H1 (cell line): ENCODE results near the gene PLPP7. TPM values are rescaled to one million over a fixed set of nuclear protein-coding genes. Genes with fewer than 3 reads are reported as not detected.

Experiments used
- CTCF ChIA-PET: fragments of 300-600 bp; sonication (Branson Sonifier 250); formaldehyde crosslinking; loops from one replicate; lab custom pipeline; 2021; ENCODE audit not compliant: partially characterized antibody; lab: Charles Lee
- POLR2A ChIA-PET: fragments of 300-600 bp; sonication (Branson Sonifier 250); formaldehyde crosslinking; loops from one replicate; lab custom pipeline; 2021; ENCODE audit warnings: inconsistent platforms; ENCODE audit not compliant: partially characterized antibody; lab: Charles Lee
- DNase-seq, 2 experiments: peaks; one replicate each; pipeline versions ENCODE4 v3.0.0 to v3.0.0-alpha.2; 2010 to 2022; ENCODE audit warnings: low spot score in 2 of 2, low read depth in 1 of 2, mixed read lengths in 1 of 2
- FAIRE-seq: peaks from 2 replicates; lab custom pipeline; 2011; peaks lifted over from hg19 to GRCh38; lab: Jason Lieb, UNC
- H2AFZ ChIP-seq: 2 replicates; pipeline ENCODE4 v1.8.1; 2012; ENCODE audit warnings: low read length, inconsistent platforms
- H2AK5ac ChIP-seq: 2 replicates; pipeline ENCODE4 v1.6.1; 2013; ENCODE audit warnings: low read depth, low read length
- H2BK120ac ChIP-seq: replicated peaks from 2 replicates; pipeline ENCODE3; 2013; ENCODE audit warnings: low read depth, low read length, inconsistent platforms
- H2BK12ac ChIP-seq: 2 replicates; pipeline ENCODE4 v1.6.1; 2013; ENCODE audit warnings: low read depth, low read length
- H2BK15ac ChIP-seq: 2 replicates; pipeline ENCODE4 v1.6.1; 2013; ENCODE audit warnings: low read length
- H2BK20ac ChIP-seq: 2 replicates; pipeline ENCODE4 v1.6.1; 2013; ENCODE audit warnings: low read length
- H2BK5ac ChIP-seq: 2 replicates; pipeline ENCODE4 v1.6.1; 2013; ENCODE audit warnings: low read depth, low read length
- H3K14ac ChIP-seq: 2 replicates; pipeline ENCODE4 v1.6.1; 2013; ENCODE audit warnings: inconsistent platforms; ENCODE audit not compliant: insufficient read length
- H3K18ac ChIP-seq: 2 replicates; pipeline ENCODE4 v1.6.1; 2013; ENCODE audit warnings: low read length; ENCODE audit errors: extremely low read depth
- H3K23ac ChIP-seq: 2 replicates; pipeline ENCODE4 v1.6.1; 2013; ENCODE audit warnings: inconsistent platforms; ENCODE audit not compliant: insufficient read length
- H3K23me2 ChIP-seq: 2 replicates; pipeline ENCODE4 v1.6.1; 2013; ENCODE audit warnings: low read depth, low read length
- H3K27ac ChIP-seq: 2 replicates; pipeline ENCODE4 v1.6.1; 2011; ENCODE audit warnings: low read depth, low read length, inconsistent platforms
- H3K27me3 ChIP-seq, 4 experiments: replicated peaks in 1 of 4; 1 replicate in 1 of 4; 2 replicates in 3 of 4; pipeline versions ENCODE4 v1.6.1 to v1.8.1; 2011 to 2013; ENCODE audit warnings: low read length in 3 of 4, mild to moderate bottlenecking in 3 of 4, inconsistent platforms in 2 of 4, mixed read lengths in 2 of 4, moderate library complexity in 1 of 4; ENCODE audit not compliant: control insufficient read depth in 3 of 4, insufficient read depth in 3 of 4; ENCODE audit errors: extremely low read depth in 1 of 4
- H3K36me3 ChIP-seq, 4 experiments: 2 replicates each; pipeline versions ENCODE4 v1.6.1 to v1.8.1; 2011 to 2013; ENCODE audit warnings: mild to moderate bottlenecking in 4 of 4, low read length in 3 of 4, moderate library complexity in 2 of 4, control low read depth in 1 of 4, inconsistent platforms in 1 of 4; ENCODE audit not compliant: insufficient read depth in 4 of 4, control insufficient read depth in 2 of 4
- H3K4ac ChIP-seq: replicated peaks from 2 replicates; pipeline ENCODE3; 2013; ENCODE audit warnings: low read length, low read depth, mixed read lengths, inconsistent platforms; ENCODE audit not compliant: insufficient read length
- H3K4me1 ChIP-seq, 4 experiments: replicated peaks in 1 of 4; 1 replicate in 1 of 4; 2 replicates in 3 of 4; pipeline versions ENCODE4 v1.6.1 to v1.8.1; 2011 to 2013; ENCODE audit warnings: low read length in 3 of 4, inconsistent platforms in 2 of 4, mixed read lengths in 1 of 4; ENCODE audit not compliant: insufficient read depth in 4 of 4, control insufficient read depth in 3 of 4
- H3K4me2 ChIP-seq, 2 experiments: 2 replicates each; pipeline versions ENCODE4 v1.6.1 to v1.8.1; 2011 to 2013; ENCODE audit warnings: low read depth in 2 of 2, low read length in 2 of 2, control low read depth in 1 of 2, inconsistent platforms in 1 of 2, mild to moderate bottlenecking in 1 of 2; ENCODE audit not compliant: insufficient read depth in 1 of 2
- H3K4me3 ChIP-seq, 4 experiments: fragments of 200-600, 300-600 bp in 1 of 4; sonication (generic), shearing (Covaris generic), sonication (Bioruptor Twin) in 1 of 4; 2 replicates each; pipeline versions ENCODE4 v1.5.1 to v1.8.1; 2011 to 2016; ENCODE audit warnings: low read length in 4 of 4, low read depth in 3 of 4, control low read depth in 2 of 4, inconsistent platforms in 2 of 4, mild to moderate bottlenecking in 2 of 4, mixed read lengths in 1 of 4, moderate library complexity in 1 of 4; ENCODE audit not compliant: insufficient read depth in 2 of 4; ENCODE audit errors: extremely low read depth in 1 of 4
- H3K56ac ChIP-seq: replicated peaks from 2 replicates; pipeline ENCODE3; 2013; ENCODE audit warnings: low read depth, mild to moderate bottlenecking, mixed read lengths, low read length, inconsistent platforms; ENCODE audit not compliant: insufficient read length
- H3K79me1 ChIP-seq: 2 replicates; pipeline ENCODE4 v1.6.1; 2013; ENCODE audit warnings: low read depth, low read length, control low read depth
- H3K79me2 ChIP-seq, 2 experiments: 2 replicates each; pipeline versions ENCODE4 v1.6.1 to v1.8.1; 2012 to 2013; ENCODE audit warnings: low read length in 2 of 2, mild to moderate bottlenecking in 2 of 2, inconsistent platforms in 1 of 2; ENCODE audit not compliant: insufficient read depth in 2 of 2, control insufficient read depth in 1 of 2
- H3K9ac ChIP-seq, 4 experiments: replicated peaks in 1 of 4; 1 replicate in 1 of 4; 2 replicates in 3 of 4; pipeline versions ENCODE4 v1.6.1 to v1.8.1; 2011 to 2013; ENCODE audit warnings: low read depth in 3 of 4, low read length in 3 of 4, control low read depth in 2 of 4, mild to moderate bottlenecking in 2 of 4, moderate library complexity in 2 of 4, inconsistent platforms in 1 of 4; ENCODE audit errors: extremely low read depth in 1 of 4
- H3K9me3 ChIP-seq, 2 experiments: 2 replicates each; pipeline versions ENCODE4 v1.6.1 to v1.8.1; 2012 to 2013; ENCODE audit warnings: mild to moderate bottlenecking in 2 of 2, moderate library complexity in 2 of 2, control low read depth in 1 of 2, inconsistent platforms in 1 of 2, low read depth in 1 of 2, low read length in 1 of 2, mixed read lengths in 1 of 2; ENCODE audit not compliant: insufficient read depth in 2 of 2
- H4K20me1 ChIP-seq, 2 experiments: replicated peaks in 1 of 2; 2 replicates each; pipeline versions ENCODE3 to v1.8.1; 2011 to 2013; ENCODE audit warnings: inconsistent platforms in 2 of 2, low read length in 2 of 2, mild to moderate bottlenecking in 1 of 2; ENCODE audit not compliant: insufficient read depth in 2 of 2, control insufficient read depth in 1 of 2
- H4K5ac ChIP-seq: 2 replicates; pipeline ENCODE4 v1.6.1; 2013; ENCODE audit warnings: low read length, low read depth, mixed read lengths, inconsistent platforms; ENCODE audit not compliant: insufficient read length
- H4K8ac ChIP-seq: 2 replicates; pipeline ENCODE4 v1.8.0; 2013; ENCODE audit warnings: mild to moderate bottlenecking, moderate library complexity, low read length, inconsistent platforms; ENCODE audit not compliant: insufficient read depth; ENCODE audit errors: extremely low read depth
- H4K91ac ChIP-seq: replicated peaks from 2 replicates; pipeline ENCODE3; 2013; ENCODE audit warnings: low read length, mixed read lengths, inconsistent platforms; ENCODE audit not compliant: insufficient read length
- BACH1 ChIP-seq: IDR thresholded peaks from 2 replicates; pipeline ENCODE4 v1.6.1; 2012; ENCODE audit warnings: low read length, improper control_type of control experiment
- BRCA1 ChIP-seq: IDR thresholded peaks from 2 replicates; pipeline ENCODE4 v1.6.1; 2012; ENCODE audit warnings: low read depth, low read length, improper control_type of control experiment
- EZH2 ChIP-seq: fragments of 200-600 bp; sonication (generic); IDR thresholded peaks from 2 replicates; pipeline ENCODE4 v1.7.1; 2012; ENCODE audit warnings: low read depth, mild to moderate bottlenecking, moderate library complexity, low read length, inconsistent platforms; ENCODE audit not compliant: severe bottlenecking
- JUN ChIP-seq: IDR thresholded peaks from 2 replicates; pipeline ENCODE4 v1.6.1; 2011; ENCODE audit warnings: low read depth, mild to moderate bottlenecking, improper control_type of control experiment, low read length
- POU5F1 ChIP-seq: IDR thresholded peaks from 2 replicates; pipeline ENCODE4 v1.6.1; 2011; ENCODE audit warnings: low read depth, mild to moderate bottlenecking, low read length, moderate library complexity
- RAD21 ChIP-seq, 2 experiments: IDR thresholded peaks in 1 of 2; conservative IDR thresholded peaks in 1 of 2; 2 replicates each; pipeline ENCODE4 v1.6.1; 2011; ENCODE audit warnings: low read depth in 2 of 2, low read length in 2 of 2, improper control_type of control experiment in 1 of 2, inconsistent platforms in 1 of 2, mild to moderate bottlenecking in 1 of 2, moderate library complexity in 1 of 2
- RNF2 ChIP-seq: fragments of 200-900, 300-1000 bp; sonication (generic); IDR thresholded peaks from 2 replicates; pipeline ENCODE4 v1.7.1; 2016; ENCODE audit warnings: borderline replicate concordance, low read depth, mild to moderate bottlenecking, antibody characterized with exemption, low read length; ENCODE audit not compliant: poor library complexity, severe bottlenecking; ENCODE audit errors: missing control alignments
- SIRT6 ChIP-seq: IDR thresholded peaks from one replicate; pipeline ENCODE4 v1.7.1; 2012; ENCODE audit warnings: low read length, inconsistent platforms
- SP1 ChIP-seq: IDR thresholded peaks from 2 replicates; pipeline ENCODE4 v1.6.1; 2011; ENCODE audit warnings: low read depth, low read length
- SP2 ChIP-seq: IDR thresholded peaks from 2 replicates; pipeline ENCODE4 v1.6.1; 2012; ENCODE audit warnings: mild to moderate bottlenecking, low read length, inconsistent platforms
- SRF ChIP-seq: IDR thresholded peaks from 2 replicates; pipeline ENCODE4 v1.6.1; 2011; ENCODE audit warnings: mild to moderate bottlenecking, low read depth, low read length, moderate library complexity
- WGBS, 2 experiments: shearing (Covaris generic) in 1 of 2; methylation state at CpG; one replicate each; pipeline versions ENCODE4 v1.1.6 to v1.1.7; 2013 to 2015; ENCODE audit warnings: low lambda C conversion rate in 2 of 2, mixed read lengths in 2 of 2, inconsistent platforms in 1 of 2, low coverage in 1 of 2, missing lambda C conversion rate in 1 of 2; ENCODE audit not compliant: insufficient replicate concordance in 2 of 2, insufficient coverage in 1 of 2, insufficient read length in 1 of 2; ENCODE audit errors: extremely low coverage in 1 of 2, missing lambda C conversion rate in 1 of 2; 5-methylcytosine and 5-hydroxymethylcytosine counted together
- polyA plus RNA-seq, 7 experiments: library from polyadenylated mRNA; depleted of rRNA in 3 of 7; stranded (reverse) in 5 of 7; unstranded in 2 of 7; fragments of >200 nt in 5 of 7; fragments of 200-250 nt in 2 of 7; gene quantifications; 1 replicate in 5 of 7; 2 replicates in 1 of 7; 4 replicates in 1 of 7; pipeline versions ENCODE4 v1.2.1 to v1.2.3, GENCODE V29; 2011 to 2013; ENCODE audit warnings: missing spikeins in 2 of 7, mixed read lengths in 2 of 7
- total RNA-seq: library from RNA; stranded (reverse); fragmentation: NEBNext Ultra II Directional; extraction: Animal tissue kit (Norgen Biotek cat#: 25700); gene quantifications from 2 replicates; pipeline ENCODE4 v1.2.1, GENCODE V29; 2021
- TF ChIP-seq, protein P1 (sequence below): IDR thresholded peaks from 2 replicates; pipeline ENCODE4 v1.6.1; 2011; ENCODE audit warnings: low read depth, mild to moderate bottlenecking, low read length; ENCODE audit not compliant: insufficient read depth

The PLPP7 gene
- total and polyA plus RNA-seq, 2 of the 8 experiments (the other 6 are each of a cell fraction or from before 2014, with no cell fraction given), result 3.4 to 3.9 TPM

DNA sequence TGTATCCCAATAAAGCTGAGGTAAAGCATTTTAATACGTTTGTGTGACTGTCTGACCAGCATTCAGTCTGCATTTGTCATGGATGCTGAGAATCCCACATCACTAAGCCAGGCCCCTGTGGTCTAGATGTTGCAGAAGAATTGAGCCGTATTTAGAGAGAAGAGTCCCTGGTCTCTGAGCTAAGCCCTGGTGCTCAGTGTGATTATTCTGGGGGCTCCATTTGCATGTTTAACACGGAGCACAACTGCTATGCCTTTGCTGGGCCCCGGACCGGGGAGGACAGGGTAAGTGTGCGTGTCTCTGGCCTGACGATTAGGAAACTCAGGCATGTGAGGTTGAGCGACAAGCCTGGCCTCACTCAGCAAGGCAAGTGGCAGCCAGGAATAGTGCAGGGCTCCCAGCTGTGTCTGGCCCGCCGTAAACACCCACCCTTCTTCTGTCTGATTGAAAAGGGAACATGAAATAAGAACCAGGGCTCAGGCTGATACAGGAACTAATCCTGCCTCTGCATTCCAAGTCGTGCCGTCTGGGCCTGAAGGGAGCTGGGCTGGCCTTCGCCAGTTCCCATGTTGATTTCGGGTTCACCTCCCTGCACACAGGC is 35.5 kb upstream of the PLPP7 start:
- no peak overlapping the region for H2BK120ac ChIP-seq
- no peak overlapping the region for H2AK5ac ChIP-seq
- H3K14ac ChIP-seq, result no peak overlapping the region
- peak overlapping the region; percentile 4; the same call in 1 of the 2 replicates for H2BK12ac ChIP-seq
- H3K4me2 ChIP-seq, result no peak overlapping the region
- POLR2A ChIA-PET, result interaction anchor here (0.9 kb wide), 1 partner anchor 39 kb away, joined by 3 read pairs; no protein-coding TSS in a partner anchor
- no peak overlapping the region for H3K56ac ChIP-seq
- H3K9ac ChIP-seq, result no peak overlapping the region
- no peak overlapping the region for H3K27ac ChIP-seq
- no peak overlapping the region for H3K4me3 ChIP-seq
- no peak overlapping the region for H4K5ac ChIP-seq
- FAIRE-seq (no peak), DNase-seq (no peak)
- no peaks in the 10 kb centered on the region for H3K79me2 ChIP-seq
- 0 out of 2 replicates have a peak overlapping the region, but pooled peaks have one; percentile 61 for H2BK15ac ChIP-seq
- no peak overlapping the region for H3K4ac ChIP-seq
- CTCF ChIA-PET, result interaction anchor here (0.7 to 1.6 kb wide), 6 partner anchors 11 to 916 kb away, joined by 3 to 12 read pairs (median 4); no protein-coding TSS in a partner anchor
- H3K18ac ChIP-seq, result no peak overlapping the region
- no peaks in the 10 kb centered on the region for H4K20me1 ChIP-seq
- H3K79me1 ChIP-seq, result no peaks in the 10 kb centered on the region
- H3K23me2 ChIP-seq, result no peaks in the 10 kb centered on the region
- H3K36me3 ChIP-seq, result no peaks in the 10 kb centered on the region
- peak overlapping the region; percentile 22; the same call in 1 of the 2 replicates for H4K8ac ChIP-seq
- H4K91ac ChIP-seq, result no peak overlapping the region
- no peak overlapping the region for H2BK20ac ChIP-seq
- no peaks in the 10 kb centered on the region for H3K27me3 ChIP-seq
- peaks cover 0 to 9% (median 1%) of the 10 kb centered on the region in 4 experiments; a peak in 1 of 7 replicates for H3K4me1 ChIP-seq
- H2BK5ac ChIP-seq, result no peak overlapping the region
- H3K9me3 ChIP-seq, result no peaks in the 10 kb centered on the region
- H3K23ac ChIP-seq, result no peak overlapping the region
- peak overlapping the region; percentile 52; the same call in 1 of the 2 replicates for H2AFZ ChIP-seq
- WGBS, 2 experiments, result 84% methylated on average over 14 of the region's 14 CpGs; no CpG with 5 or more reads in 1 of the 2 experiments
- TF ChIP-seq EZH2 (no peak), BACH1 (no peak), SP2 (no peak), POU5F1 (no peak), RAD21 (IDR thresholded peaks at IDR 0.05 in 1 of 2, conservative IDR thresholded peaks at IDR 0.05 in 1 of 2; ENCODE audit: low read depth in 2 of 2, low read length in 2 of 2) (no peak), SP1 (no peak), SRF (no peak), BRCA1 (no peak), JUN (no peak), RNF2 (no peak), SIRT6 (no peak)
- TF ChIP-seq, protein P1, sequence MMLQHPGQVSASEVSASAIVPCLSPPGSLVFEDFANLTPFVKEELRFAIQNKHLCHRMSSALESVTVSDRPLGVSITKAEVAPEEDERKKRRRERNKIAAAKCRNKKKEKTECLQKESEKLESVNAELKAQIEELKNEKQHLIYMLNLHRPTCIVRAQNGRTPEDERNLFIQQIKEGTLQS, result no peak
